EL (cell line): ENCODE results near the gene TLX1.

Experiments
- DNase-seq: peaks from one replicate; pipeline ENCODE4 v3.0.0-alpha.2; 2016

The TLX1 gene

GRCh38 chr10:101130984-101131961 is at the start of gene TLX1:
TLX1 (plus strand) TSS chr10:101131300; CDS start chr10:101131542, 242 bp downstream.
- no peak for DNase-seq

DNA sequence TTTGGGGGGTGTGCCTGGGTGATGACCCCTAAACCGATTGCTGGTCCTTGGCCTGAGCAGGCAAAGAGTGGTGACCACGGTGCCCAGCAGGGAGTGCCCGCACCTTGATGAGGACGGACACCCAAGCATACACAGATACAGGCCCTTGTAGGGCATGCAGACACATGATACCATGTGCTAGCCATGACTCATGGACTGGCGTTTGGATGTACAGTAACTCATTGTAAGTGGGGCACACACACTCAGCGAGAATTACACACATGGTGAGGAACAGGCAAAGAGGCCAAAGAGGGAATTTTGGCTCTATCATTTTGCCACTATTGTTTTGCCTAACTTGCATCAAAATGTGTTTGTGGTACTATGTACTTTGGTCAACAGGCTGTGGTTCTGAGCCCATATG is 45.3 kb upstream of the TLX1 start:
- no peak for DNase-seq

GRCh38 chr10:101087376-101087775 is 43.7 kb upstream of the TLX1 start:
- DNase-seq, result no peak

DNA sequence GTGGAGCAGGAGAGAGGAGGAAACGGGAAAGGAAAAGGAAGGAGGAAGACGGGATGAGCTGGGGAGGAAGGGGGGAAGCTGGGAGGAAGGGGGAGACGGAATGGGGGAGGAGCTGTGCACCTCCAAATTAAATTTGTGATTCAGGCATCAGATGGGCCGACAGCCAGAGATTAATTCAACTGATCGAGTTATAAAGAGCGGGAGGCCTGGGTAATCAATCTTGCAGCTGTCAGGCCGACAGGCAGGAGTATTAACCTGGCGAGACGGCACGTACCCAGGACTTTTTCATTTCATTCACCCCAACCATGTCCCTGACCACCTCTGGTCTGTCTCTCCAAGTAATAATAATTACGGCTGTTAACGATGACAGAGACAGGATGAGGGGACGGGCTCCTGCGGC is 43.1 kb upstream of the TLX1 start:
- no peak for DNase-seq

GRCh38 chr10:101089520-101090299 is 41.4 kb upstream of the TLX1 start:
- no peak for DNase-seq

- no peak for DNase-seq
These were observed 40.5 kb upstream of the TLX1 start for GRCh38 chr10:101090597-101090996.

GRCh38 chr10:101091546-101092290 is 39.4 kb upstream of the TLX1 start:
- DNase-seq, result peak; percentile 11

DNA sequence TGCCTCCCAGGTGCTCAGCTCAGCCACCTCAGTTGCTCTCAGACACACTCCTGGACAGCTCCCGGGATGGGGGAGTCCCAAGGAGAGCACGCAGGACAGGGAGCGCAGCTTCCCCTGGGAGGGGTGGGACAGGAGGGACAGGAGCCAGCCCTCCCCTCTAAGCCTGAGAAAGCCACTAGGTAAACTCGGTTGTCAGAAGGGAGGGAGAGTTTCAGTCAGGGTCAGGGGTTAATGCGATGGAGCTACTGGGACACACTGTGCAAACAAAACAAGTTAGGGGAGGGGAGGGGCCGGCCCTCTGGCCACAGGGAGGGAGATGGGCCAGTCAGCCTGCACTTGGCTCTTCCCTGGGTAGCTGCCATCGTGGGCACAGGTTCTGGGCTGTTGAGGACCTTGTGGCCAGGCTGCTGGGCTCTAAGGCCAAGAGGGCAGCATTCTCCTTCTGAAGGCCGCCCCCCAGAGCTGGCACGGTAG is 38.2 kb upstream of the TLX1 start:
- no peak for DNase-seq

DNA sequence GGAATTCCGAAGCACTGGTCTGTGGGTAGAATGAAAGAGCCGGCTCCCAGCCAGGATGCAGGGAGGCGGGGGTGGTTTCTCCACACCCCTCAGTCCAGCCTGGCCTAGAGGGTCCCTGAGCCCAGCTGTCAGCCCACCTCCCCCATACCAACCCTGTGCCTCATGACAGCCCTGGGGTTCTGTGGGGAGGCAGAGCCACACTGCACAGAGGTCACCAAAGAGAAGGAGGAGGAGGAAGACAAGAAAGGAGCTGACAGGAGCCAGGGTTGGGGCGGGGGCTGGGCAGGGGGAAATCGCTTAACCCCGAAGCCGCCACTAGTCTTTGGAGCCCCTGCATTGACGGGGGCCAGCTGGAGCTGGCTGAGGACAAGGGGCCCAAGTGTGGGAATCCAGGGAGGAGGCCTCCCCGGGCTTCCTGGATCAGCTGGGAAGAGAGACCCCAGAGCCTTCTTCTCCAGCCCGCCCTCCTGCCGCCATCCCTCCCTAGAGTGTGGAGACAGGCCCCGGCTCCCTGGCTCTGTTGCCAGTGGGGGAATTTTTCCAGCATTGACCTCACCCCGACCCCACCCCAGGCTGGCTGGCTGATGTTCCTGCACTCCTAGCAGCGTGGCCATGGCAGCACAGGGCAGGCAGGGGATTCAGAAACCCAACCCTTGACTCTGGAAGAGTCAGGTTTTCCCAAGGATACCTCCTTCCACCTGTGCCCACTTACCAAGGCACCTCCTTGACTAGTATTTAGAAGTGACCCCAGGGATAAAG is 36.8 kb upstream of the TLX1 start:
- DNase-seq, result no peak

DNA sequence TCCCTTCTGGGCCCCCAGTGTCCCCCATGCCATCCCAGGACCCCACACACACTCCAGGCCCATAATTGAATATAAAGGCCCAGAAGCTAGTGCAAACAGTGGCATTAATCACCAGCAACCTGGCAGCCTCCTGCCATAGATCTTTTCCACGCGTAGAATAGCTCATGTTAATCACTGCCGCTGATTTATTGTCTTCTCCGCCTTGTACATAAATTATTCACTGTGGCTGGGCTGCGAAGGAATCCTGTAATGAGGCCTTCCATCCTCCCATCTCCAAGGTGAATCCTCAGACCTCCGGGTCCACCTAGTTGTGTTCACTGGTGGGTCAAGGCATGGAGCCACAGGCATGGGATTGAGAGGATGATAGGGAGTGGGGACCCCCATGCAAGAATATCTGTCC is 36.1 kb upstream of the TLX1 start:
- DNase-seq, result no peak

- peak; percentile 70 for DNase-seq
These were observed 35.4 kb upstream of the TLX1 start for GRCh38 chr10:101095550-101096213.

DNA sequence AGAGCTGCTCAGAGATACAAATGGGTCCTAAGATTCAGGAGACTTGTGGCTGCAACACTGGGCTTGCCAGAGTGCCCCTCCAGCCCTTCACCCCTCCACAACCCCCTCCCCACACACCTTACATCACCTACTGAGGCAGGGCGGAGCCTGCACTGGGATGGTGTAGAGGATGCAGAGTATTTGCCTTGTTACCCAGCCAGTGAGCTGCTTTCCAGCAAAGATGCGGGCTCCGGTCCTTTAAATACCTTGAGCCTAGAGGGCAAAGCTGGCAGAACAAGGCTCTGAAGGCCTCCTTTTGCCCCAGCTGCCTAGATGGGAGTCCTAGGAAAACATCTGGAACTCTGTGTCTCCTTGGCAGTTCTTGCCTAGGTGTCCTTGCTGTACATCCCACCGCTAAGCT is 34.7 kb upstream of the TLX1 start:
- no peak for DNase-seq

DNA sequence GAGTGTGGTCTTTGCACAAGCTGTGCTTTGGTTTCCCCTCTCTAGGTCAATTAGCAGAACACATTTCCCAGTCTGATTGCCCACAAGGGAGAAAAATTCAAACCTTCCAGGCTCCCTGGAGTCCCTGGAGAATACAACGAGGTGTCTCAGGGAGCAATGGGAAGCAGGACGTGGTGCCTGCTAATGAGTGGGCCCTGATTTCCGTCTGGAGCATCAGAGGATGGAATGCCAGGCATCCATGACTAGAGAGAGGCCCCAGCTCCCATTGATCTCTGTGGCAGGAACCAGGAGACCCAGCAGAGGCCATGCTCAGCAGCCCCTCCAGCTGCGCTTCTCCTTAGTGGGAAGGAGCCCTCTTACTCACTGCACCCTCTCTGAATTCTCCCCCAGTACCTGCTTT is 33.2 kb upstream of the TLX1 start:
- peak; percentile 13 for DNase-seq

GRCh38 chr10:101099901-101100300 is 31.2 kb upstream of the TLX1 start:
- DNase-seq, result no peak

- no peak for DNase-seq
These were observed 29.7 kb upstream of the TLX1 start for GRCh38 chr10:101101372-101101881.

DNA sequence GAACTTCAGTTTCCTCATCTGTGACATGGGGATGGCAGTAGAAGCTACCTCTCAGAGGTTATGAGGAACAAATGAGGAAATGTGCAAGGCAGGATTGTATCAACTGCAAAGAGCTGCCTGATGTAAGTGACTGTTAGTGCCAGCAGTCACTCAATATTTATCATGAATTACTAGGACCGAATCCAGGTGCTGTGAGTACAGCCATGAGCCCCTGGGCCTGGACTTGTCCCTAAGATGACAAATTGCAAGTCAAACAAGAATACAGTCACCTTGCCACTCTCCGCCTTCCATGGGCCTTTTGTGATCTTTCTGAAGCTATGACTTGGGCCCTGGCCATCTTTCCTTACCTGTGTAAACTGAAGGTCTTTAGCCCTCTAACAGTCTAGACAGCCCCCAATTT is 27.7 kb upstream of the TLX1 start:
- no peak for DNase-seq

GRCh38 chr10:101106351-101106750 is 24.7 kb upstream of the TLX1 start:
- DNase-seq, result no peak

- no peak for DNase-seq
These were observed 23.3 kb upstream of the TLX1 start for GRCh38 chr10:101107771-101108170.

DNA sequence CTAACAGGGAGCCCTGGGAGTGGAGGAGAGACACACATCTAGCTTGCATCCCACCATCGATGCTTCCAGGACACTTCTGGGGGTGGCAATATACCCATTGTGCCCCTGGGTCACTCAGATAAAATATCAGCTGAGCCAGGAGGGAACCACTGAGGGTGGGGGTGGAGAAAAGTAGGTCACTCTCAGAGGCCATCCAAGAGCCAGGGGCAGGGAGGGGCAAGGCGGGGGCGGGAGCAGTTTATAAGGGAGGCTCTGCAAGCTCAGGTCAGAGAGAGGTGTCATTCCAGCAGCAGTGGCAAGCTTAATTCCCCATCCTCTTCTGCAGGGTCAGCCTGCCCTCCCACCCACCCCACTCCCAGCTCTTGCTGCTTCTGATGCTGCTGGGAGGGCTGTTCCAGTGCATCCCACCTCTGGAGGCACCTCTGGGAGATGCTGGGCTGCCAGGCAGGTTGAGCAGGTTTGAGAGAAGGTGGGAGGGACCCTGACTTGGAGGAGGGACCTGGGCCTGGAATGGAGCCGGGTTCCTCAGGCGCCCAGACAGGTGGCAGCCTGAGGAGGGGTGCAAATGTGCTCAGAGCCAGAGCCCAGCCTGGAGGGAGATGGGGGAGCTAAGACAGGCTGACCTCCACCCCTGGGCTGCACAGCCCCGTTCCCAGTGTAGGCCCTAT is 20.1 kb upstream of the TLX1 start:
- DNase-seq, result no peak

DNA sequence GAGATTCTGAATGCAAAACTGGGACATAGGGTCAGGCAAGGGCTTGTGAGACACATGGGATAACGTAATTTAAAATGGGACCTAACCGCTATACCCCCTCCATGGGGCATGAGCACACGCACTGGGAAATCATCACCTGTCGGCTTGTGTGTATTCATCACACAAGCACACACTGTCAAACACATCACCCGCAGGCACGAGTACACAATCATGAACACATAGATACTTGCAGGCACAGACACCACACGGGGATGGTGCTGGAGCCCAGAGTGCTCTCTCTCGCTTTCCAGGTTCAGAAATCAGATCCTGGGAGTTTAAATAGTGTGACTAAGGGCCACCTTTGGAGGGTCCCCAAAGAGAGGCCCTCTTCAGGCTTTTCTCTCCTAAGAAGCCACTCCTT is 19.6 kb upstream of the TLX1 start:
- no peak for DNase-seq
